PC-9 (cell line): ENCODE measurements around the gene DOK5.

Experiments
- CTCF ChIP-seq: fragments of 200-600 bp; sonication (generic); conservative IDR thresholded peaks from 2 replicates; pipeline ENCODE4 v1.6.1; 2017; ENCODE audit warnings: mixed run types, antibody characterized with exemption, mild to moderate bottlenecking, moderate library complexity
- EZH2 ChIP-seq: fragments of 200-600 bp; sonication (generic); IDR thresholded peaks from 2 replicates; pipeline ENCODE4 v1.8.0; 2017; ENCODE audit warnings: antibody characterized with exemption, low read depth

- TF ChIP-seq CTCF (no peak), EZH2 (no peak)
These were observed 131.0 kb downstream of the DOK5 start for GRCh38 chr20:54606380-54606779.
